Ascending aorta (tissue), 2 donors: ENCODE results near the gene MGMT. TPM values are rescaled to one million over a fixed set of nuclear protein-coding genes. Genes with fewer than 3 reads are reported as not detected.

Source experiments
- DNase-seq, 2 donors: peaks; one replicate each; pipeline ENCODE4 v3.0.0-alpha.2; 2019; ENCODE audit warnings: low spot score in 2 of 2
- H3K27ac ChIP-seq, 2 donors: fragments of 200-600 bp; sonication (generic); one replicate each; pipeline ENCODE4 v1.5.1; 2016 to 2017; ENCODE audit warnings: mild to moderate bottlenecking in 1 of 2
- H3K27me3 ChIP-seq: fragments of 200-600 bp; sonication (generic); one replicate; pipeline ENCODE4 v1.5.1; 2017
- H3K36me3 ChIP-seq, 2 donors: fragments of 200-600 bp; sonication (generic); one replicate each; pipeline ENCODE4 v1.5.1; 2016
- H3K4me1 ChIP-seq, 2 donors: fragments of 200-600 bp; sonication (generic); one replicate each; pipeline ENCODE4 v1.5.1; 2016 to 2017; ENCODE audit warnings: mild to moderate bottlenecking in 1 of 2
- H3K4me3 ChIP-seq, 2 donors: fragments of 200-600 bp; sonication (generic); one replicate each; pipeline ENCODE4 v1.5.1; 2016 to 2017; ENCODE audit warnings: mild to moderate bottlenecking in 1 of 2
- H3K9me3 ChIP-seq, 2 donors: fragments of 200-600 bp; sonication (generic); one replicate each; pipeline ENCODE4 v1.5.1; 2016
- intact Hi-C: fragments of 100-400 bp; cut with DNase I; formaldehyde crosslinking; loops from one replicate; pipeline ENCODE4 v1.15.1; 2023
- total RNA-seq: library from RNA; depleted of rRNA; stranded (reverse); fragments of >200 nt; gene quantifications from one replicate; pipeline ENCODE4 v1.1.0, GENCODE V29; 2016
- TF ChIP-seq, protein P1 (sequence below), 3 experiments: fragments of 200-600 bp in 2 of 3; fragments of 450-650 bp in 1 of 3; sonication (generic) in 2 of 3; IDR thresholded peaks; one replicate each; pipeline ENCODE4 v1.5.1; 2016 to 2019; ENCODE audit warnings: antibody characterized with exemption in 3 of 3, mild to moderate bottlenecking in 1 of 3, moderate library complexity in 1 of 3

Gene MGMT
- total RNA-seq, 1 donor from 2014 or later: 7.0 TPM

DNA sequence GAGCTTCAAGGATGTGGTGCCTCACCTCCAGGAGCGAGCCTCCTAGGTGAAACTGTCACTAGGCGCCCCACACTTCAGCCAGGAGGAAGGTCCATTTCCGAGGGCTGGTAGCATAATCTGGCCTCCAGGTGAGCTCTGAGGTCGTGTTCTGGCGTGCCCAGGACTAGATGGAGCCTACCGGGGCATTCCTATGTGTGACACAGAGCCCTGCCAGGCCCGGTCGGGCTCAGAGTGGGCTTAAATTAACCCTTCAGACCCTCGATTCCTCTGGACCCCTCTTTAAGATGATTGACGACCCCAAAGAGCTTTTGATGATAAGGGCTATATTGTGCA is 263.9 kb downstream of the MGMT start:
- intact Hi-C loops: no loop called here
- no peaks in the 10 kb centered on the region for H3K9me3 ChIP-seq

DNA sequence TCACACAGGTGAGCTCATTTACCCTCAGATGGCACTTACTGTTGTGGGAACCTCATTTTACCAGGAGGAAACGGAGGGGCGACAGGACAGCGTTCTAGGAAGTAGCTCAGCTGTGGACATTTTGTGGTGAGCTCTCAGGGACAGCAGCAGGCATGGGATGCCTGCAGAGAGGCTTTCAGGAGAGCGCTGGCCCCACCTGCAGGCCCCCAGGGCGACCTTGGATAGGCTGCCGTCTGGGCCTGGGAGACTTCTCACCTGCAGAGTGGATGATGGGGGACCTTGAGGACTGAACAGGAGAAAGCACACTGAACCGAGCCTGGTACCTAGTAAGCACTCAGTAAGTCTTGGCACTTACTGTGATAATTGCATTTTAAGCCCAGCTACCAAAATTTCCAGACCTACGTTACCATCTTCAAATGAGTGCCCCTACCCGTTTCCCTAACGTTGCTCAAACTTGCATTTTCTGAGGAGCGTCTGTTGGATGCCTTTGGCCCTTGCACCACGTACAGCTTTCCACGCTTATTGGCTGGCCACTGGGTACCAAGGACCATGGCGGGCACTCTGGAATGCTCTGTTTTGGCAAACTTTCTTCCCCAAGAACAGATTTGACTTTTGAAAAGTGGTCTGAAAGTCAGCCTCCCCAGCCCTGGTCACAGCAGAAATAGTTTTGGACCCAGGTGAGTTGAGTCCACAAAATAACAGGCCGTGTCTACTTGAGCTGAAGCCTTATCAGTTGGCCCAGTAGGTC is 273.7 kb downstream of the MGMT start:
- H3K27ac ChIP-seq: no peak overlapping the region
- no peaks in the 10 kb centered on the region for H3K4me1 ChIP-seq
- TF ChIP-seq, protein P1, sequence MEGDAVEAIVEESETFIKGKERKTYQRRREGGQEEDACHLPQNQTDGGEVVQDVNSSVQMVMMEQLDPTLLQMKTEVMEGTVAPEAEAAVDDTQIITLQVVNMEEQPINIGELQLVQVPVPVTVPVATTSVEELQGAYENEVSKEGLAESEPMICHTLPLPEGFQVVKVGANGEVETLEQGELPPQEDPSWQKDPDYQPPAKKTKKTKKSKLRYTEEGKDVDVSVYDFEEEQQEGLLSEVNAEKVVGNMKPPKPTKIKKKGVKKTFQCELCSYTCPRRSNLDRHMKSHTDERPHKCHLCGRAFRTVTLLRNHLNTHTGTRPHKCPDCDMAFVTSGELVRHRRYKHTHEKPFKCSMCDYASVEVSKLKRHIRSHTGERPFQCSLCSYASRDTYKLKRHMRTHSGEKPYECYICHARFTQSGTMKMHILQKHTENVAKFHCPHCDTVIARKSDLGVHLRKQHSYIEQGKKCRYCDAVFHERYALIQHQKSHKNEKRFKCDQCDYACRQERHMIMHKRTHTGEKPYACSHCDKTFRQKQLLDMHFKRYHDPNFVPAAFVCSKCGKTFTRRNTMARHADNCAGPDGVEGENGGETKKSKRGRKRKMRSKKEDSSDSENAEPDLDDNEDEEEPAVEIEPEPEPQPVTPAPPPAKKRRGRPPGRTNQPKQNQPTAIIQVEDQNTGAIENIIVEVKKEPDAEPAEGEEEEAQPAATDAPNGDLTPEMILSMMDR (IDR thresholded peaks at IDR 0.05): no peak
- no peaks in the 10 kb centered on the region for H3K27me3 ChIP-seq
- no peaks in the 10 kb centered on the region for H3K36me3 ChIP-seq
- no peak overlapping the region for H3K4me3 ChIP-seq
- DNase-seq: no peak
- intact Hi-C loops: no loop called here
- no peaks in the 10 kb centered on the region for H3K9me3 ChIP-seq

More for the DNA sequence above, 263.9 kb downstream of the MGMT start:
- Histone ChIP-seq H3K36me3 (no peaks in the 10 kb centered on the region), H3K4me1 (no peaks in the 10 kb centered on the region), H3K27ac (no peak overlapping the region), H3K27me3 (no peaks in the 10 kb centered on the region), H3K4me3 (no peak overlapping the region)
- TF ChIP-seq, protein P1 (IDR thresholded peaks at IDR 0.05): no peak
- DNase-seq: no peak

DNA sequence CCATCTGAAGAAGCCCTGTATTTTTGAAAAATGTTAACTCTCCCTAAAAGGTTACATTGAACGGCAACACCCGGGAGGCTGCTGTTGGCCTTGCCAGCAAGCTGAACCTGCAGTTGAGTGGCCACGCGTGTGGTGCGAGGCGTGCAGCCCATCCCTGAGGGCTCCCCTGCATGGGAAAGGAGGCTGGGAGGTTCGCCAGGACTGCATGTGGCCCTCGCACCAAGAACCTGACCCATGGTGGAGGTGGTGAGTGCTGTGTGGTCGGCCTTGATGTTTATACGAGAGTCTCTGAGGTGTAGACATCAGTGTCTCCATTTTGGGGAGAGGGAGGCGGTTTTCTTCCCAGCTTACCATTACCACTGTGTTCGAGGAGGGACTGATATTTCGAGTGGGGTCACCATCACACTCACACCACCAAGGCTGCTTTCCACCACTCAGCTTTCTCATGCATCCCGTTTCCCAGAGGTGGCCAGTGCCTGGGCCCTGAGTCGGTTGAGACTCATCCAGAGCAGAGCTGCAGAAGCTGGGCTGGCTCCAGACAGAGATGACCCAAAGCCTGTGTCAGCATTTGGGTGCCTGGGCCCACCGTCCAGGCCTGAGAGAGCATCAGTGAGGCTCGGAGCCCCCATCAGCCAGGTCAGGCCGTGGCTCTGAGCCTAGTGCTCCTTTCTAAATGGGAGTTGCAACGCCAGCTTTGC is 274.4 kb downstream of the MGMT start:
- H3K36me3 ChIP-seq: no peaks in the 10 kb centered on the region
- H3K4me1 ChIP-seq: no peaks in the 10 kb centered on the region
- no peaks in the 10 kb centered on the region for H3K9me3 ChIP-seq
- TF ChIP-seq, protein P1 (IDR thresholded peaks at IDR 0.05): no peak
- no peak overlapping the region for H3K27ac ChIP-seq
- intact Hi-C loops: no loop called here
- DNase-seq: no peak
- H3K27me3 ChIP-seq: no peaks in the 10 kb centered on the region
- H3K4me3 ChIP-seq: no peak overlapping the region

DNA sequence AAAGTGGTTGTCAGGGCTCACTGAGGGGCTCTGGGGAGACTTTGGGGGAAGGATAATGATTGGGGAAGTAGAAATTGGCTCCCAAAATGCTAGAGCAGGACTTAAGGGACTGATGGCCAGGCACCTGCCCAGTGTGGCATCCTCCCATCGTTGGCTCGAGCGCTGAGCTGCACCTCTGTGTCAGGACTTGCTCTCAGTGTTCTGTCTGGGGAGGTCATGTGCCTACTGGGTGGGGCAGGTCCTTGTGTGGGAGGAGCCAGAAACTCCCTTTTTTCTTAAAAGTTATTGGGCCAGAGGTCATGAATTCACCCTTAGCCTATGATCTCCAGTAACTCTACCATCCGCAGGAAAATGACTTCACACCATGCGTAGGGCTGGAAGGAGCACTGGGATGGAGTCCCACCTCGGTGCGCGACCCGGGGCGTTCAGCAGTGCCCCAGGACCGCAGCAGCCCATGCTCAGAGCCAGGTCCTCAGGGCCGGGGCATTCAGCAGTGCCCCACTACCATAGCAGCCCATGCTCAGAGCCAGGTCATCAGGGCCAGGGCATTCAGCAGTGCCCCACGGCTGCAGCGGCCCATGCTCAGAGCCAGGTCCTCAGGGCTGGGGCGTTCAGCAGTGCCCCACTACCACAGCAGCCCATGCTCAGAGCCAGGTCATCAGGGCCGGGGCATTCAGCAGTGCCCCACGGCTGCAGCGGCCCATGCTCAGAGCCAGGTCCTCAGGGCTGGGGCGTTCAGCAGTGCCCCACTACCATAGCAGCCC is 275.1 kb downstream of the MGMT start:
- Histone ChIP-seq H3K4me3 (no peak overlapping the region), H3K36me3 (no peaks in the 10 kb centered on the region), H3K9me3 (peaks cover 0 to 3% of the 10 kb centered on the region in 2 donors), H3K27me3 (no peaks in the 10 kb centered on the region), H3K27ac (no peak overlapping the region), H3K4me1 (no peaks in the 10 kb centered on the region)
- intact Hi-C loops: no loop called here
- DNase-seq: no peak
- TF ChIP-seq, protein P1 (IDR thresholded peaks at IDR 0.05): no peak

DNA sequence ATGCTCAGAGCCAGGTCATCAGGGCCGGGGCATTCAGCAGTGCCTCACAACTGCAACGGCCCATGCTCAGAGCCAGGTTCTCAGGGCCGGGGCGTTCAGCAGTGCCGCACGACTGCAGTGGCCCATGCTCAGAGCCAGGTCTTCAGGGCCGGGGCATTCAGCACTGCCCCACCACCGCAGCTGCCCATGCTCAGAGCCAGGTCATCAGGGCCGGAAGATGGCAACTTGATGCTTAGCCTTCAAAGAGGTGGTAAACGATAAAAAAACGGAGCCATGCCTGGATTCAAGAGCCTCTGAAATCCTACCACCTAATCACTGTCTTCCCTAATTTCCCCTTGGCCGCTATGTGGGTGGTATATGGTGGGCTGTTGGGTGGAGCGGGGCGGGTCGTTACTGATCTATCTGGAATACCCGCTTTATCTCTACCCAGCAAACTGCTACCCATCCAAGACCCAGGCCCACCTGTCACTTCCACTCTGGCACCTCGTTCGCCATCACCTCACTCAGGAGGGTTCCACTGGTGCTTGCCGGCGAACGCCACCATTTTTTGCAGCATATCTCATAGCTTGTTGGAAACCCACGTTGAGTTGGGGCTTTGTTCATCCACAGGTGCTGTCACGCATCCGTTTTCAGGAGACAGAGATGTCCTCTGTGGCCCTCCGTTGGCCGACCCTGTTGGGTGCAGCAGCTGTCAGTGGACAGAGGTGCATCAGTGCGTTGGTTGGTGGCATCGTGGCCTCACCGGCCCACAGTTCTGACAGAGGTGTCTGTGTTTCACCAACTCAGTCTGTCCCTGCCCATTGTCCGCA is 275.9 kb downstream of the MGMT start:
- Histone ChIP-seq H3K9me3 (peaks cover 5 to 11% of the 10 kb centered on the region in 2 donors), H3K27ac (no peak overlapping the region), H3K36me3 (no peaks in the 10 kb centered on the region), H3K27me3 (no peaks in the 10 kb centered on the region), H3K4me3 (no peak overlapping the region), H3K4me1 (no peaks in the 10 kb centered on the region)
- intact Hi-C loops: no loop called here
- DNase-seq: peak in 1 of 2 donors; percentile 47
- TF ChIP-seq, protein P1 (IDR thresholded peaks at IDR 0.05): no peak
